Measurements from ENCODE around the gene SMOC1.
A peak's percentile ranks its signal among the peaks of the same experiment; 100 is the strongest.

SMOC1 gene

DNA sequence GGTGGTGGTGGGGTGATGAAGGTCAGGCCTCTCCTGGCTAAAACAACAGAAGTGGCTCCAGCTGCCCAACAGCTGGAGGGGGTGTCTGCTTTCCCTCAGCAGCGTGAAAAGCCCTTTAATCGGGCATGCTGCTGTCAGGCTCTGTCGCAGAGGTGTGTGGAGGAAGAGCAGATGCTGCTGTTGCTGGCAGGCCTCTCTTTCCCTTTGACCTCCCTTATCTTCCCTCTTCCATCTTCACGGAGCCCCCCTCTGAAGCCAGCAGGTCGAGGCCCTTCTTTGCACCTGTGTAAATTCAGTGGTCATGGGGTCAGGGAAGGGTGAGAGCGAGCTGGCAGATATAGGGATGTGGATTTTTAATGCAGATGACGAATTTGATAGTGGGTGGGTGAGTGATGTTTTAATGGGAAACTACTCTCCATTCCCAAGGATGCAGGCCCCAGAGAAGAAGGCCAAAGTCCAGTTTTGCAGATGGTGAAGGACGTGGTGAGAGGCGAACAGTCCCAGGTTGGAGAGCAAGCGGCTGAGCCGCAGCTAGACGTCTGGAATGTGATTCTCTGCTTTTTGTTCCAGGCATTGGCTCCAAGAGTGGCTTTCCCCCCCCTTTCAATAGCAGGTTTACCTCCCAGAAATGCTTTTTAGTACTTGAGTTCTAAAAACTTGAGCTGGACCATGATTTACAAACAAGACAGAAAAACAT, 64.0 kb downstream of the SMOC1 start:
- DNase-seq, result no peak

DNA sequence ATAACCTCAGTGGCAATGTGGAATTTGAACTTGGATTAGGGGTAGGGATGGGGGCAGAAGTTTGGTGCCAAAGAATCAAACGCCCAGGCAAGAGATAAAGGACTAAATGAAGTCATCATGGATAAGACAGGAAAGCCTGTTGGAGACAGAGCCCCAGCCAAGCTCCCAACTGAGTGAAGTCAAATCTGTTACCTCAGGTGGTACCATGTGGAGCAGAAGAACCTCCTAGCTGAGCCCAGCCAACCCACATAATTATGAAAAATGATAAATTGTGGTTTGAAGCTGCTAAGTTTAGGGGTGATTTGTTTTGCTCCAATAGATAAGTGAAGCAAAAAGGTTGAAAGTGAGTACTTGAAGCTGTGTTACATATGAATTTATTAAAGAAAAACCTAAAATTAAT, 66.1 kb downstream of the SMOC1 start:
- no peak for DNase-seq

DNA sequence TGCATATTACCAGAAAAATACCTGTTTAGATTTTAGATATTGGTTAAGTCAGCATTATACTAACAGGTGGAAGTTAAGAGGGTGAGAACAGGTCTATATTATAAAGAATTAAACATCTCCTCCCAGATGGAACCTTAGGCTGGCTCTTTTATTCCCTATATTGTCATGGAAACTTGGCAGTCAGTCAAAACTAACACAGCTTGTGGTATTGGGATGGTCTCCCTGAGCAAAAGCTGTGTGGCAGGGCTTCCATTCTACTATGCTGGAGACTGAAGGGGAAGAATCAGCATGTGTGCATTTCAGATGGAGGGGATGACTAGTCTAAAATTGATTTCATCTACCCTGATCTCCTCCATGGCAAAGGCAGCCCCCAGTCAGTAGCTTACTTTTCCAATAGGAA, 66.7 kb downstream of the SMOC1 start:
- no peak for DNase-seq

DNA sequence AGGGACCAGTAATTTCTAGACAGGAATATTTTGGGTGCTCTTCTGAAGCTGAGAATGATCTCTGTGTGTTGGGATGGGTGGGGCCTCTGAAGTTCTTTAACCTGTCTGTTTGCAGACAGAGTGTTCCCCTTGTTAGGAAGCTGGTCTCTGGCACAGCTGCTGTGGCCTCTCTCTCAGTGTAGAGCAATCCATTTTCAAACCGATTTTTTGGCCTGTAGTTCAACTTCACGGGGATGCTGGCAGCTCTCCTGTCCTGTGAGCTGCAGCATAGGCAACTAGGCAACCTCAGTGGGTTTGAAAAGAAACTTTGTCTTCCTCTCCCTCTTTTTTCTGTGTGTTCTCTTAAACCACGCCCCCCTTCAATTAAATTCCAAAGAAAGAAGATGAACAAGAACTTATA, 69.1 kb downstream of the SMOC1 start:
- peak; percentile 25 for DNase-seq

DNA sequence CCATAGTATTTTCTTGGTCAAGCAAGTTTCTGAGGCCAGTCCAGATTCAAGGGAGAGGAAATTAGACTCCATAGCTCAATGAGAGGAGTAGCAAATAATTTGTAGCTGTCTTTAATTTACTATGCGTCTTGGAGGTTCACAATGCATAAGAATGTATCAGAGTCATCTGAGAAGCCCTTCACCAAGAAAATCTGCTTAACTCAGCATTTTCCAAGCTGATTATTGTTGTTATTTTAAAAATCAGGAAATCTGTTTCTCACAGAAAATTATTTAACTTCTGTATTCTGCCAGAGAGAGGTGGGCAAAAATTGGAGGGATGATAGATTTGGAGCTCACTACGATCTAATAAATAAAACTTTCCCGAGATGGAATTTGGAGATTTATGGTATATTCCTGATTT, 72.0 kb downstream of the SMOC1 start:
- no peak for DNase-seq

DNA sequence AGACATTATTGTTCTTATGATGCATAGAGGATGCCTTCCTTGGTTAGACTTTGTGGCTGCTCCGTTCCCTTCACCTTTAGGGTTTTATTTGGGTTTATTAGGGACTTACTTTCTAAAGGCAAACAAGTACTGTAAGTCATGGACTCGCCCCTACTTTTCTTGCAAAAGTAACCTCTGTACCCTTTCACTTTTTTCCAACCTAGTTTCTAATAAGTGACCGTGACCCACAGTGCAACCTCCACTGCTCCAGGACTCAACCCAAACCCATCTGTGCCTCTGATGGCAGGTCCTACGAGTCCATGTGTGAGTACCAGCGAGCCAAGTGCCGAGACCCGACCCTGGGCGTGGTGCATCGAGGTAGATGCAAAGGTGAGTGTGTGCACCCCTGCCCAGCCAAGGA, 72.7 kb downstream of the SMOC1 start:
- DNase-seq, result no peak

DNA sequence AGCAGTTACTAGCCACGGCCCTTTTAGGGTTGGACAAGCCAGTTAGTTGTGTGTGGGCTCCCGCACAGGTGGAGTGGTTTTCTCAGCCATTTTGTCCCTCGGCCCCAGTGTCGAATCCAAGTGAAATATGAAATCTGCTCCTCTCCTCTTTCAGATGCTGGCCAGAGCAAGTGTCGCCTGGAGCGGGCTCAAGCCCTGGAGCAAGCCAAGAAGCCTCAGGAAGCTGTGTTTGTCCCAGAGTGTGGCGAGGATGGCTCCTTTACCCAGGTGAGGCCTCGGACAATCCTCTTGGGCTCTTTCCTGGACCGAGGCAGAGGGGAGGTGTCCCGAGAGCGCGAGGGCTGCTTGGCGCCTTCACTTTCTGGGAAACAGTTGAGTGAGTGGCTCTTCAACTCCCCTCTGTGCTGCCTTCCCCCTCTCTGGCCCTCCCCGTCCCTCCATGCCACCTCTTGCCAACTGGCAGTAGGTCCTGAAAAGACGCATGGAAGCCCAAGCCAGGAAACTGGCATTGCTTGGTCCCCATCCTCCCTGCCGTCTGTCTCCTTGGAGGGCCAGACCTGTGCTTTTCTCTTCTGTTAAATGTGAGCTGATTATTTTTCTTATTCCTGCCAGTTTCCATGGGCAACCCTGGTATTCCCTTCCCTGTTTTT, 74.2 kb downstream of the SMOC1 start:
- DNase-seq, result peak; percentile 70

DNA sequence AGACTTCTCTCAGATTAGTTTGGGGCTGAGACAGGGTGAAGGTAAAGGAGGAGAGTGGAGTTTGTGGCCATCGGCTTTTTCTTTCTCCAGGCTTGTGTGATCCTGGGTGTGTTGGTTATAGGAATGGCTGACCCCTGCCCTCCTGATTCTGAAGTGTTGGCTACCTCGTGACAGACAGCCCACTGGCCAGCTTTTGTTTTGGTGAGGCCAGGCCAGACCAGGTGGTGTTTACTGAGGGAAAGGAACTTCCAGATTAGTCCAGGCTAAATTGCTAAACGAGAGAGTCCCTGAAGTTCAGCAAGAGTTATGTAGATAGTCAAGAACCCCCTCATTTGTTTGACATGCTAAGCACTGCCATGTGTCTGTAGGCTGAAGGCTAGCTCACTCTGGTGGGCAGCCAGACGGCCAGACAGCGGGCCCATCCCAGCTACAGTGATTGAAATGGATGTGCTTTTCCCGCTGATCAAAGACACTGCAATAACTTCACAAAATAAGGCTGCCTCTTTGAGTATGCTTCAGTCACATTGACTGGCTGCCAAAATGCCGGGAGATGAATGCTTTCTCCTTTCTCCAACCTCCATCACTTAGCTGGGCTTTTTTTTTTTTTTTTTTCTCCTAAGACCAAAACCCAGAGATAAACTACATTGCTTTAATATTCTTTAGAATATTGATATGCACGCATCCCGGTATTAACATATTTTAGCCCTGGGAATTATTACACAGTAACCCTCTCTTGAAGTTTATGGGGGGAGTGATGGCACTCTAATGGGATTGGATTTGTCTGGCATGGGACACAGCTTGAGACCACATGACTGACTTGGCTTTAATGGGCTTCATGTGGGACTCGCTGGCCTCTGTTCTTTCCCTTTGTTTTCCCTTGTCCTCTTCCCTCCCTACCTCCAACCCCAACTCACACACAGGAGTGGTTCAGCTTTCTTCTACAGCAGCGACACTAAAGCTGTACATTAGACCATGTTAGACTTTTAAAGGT, 76.9 kb downstream of the SMOC1 start:
- no peak for DNase-seq

DNA sequence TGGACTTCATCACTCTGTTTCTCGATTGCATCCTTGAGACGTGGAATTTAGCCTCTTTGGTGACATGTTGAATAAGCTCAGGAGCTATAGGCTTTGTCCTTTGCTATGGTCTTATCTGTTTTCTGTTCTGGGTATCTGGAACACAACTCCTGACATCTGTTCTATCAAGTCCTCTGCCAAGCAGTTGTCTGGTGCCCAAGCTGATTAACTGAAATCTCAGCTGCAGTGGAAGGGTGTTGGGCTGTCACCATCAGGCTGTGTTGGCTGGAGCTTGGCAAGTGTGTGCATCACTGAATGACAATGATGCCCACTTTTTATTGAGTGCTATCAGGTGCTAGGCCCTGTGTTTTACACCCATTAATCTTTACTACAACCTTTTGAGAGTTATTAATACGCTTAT, 77.8 kb downstream of the SMOC1 start:
- peak; percentile 16 for DNase-seq

DNA sequence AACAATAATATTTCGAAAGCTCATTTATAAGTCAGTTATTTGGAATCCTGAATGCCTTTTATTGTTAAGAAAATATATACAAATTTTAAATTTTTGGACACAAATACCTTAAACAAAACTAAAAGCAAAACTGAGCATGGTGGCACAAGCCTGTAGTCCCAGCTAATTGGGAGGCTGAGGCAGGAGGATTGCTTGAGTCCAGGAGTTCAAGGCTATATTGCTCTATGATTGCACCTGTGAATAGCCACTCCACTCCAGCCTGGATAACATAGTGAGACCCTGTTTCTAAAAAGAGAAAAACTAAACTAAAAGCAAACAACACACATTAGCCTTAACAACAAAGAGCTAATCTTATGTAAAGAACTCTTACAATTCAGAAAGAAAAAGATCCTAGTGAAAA, 78.8 kb downstream of the SMOC1 start:
- DNase-seq, result no peak

DNA sequence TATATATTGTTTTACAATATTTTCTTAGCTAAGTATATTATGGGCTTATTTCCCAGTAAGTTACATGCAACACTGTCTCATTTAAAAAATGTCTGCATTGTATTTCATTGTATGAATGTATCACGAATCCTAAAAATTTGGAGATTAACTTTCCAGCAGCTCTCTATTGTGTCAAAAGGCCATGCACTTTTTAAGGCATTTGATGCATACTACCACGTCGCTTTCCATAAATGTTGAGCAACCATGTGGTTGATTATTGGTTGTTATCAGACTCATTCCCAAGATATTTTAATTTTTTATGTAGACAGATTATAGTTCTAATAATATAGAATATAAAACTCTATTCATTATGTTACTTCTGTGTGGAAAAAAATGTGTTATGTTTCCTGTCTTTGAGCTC, 79.9 kb downstream of the SMOC1 start:
- DNase-seq, result no peak

DNA sequence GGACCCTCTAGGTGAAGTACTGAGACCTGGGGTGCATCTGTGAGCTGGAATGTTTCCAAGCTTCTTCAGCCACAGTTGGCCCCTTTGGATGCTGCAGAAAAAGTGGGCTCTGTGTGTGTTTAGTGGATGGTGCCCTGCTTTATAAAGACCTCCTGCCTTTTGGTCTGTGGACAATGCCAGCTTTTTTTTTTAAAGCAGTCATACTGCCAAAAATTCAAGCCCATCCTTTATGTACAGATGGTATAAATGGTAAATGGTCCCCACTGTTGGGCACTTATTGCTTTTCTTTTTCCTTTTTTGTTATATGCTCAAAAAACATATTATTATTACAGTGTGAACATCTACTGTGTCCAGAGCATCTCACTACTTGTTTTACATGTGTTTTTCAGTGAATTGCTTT, 81.1 kb downstream of the SMOC1 start:
- DNase-seq, result no peak

DNA sequence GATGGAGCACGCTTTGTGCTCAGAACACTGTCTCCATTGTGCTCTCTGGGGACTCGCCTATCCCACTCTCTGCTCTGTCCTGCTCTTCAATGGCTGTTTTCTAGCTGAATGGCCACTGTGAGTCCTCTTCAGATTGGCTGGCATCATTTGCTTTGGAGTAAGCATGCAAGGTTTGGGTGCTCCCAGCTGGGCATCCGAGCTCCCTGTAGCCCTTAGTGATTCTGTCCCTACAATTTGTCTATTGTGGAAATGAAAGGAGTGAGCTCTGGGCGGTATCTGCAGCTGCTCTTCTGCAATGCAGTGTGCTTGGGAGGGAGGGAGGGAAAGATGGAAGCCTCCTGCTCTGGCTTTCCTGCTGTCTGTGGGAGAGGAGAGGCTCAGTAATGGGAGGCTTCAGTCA, 84.8 kb downstream of the SMOC1 start:
- peak; percentile 90 for DNase-seq

DNA sequence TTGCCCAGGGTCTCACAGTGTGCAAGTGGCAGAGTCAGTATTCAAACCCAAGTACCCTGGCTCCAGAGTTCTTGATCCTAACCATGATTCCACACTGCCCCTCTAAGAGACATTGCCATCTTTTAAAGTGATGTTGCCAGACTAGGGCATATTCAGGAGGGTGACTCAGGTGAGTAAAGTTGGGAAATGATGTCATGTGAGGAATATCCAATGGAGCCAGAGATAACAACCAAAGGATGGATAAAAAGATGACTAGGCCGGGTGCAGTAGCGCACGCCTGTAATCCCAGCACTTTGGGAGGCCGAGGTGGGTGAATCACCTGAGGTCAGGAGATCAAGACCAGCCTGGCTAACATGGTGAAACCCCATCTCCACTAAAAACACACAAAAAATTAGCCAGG, 85.6 kb downstream of the SMOC1 start:
- no peak for DNase-seq

DNA sequence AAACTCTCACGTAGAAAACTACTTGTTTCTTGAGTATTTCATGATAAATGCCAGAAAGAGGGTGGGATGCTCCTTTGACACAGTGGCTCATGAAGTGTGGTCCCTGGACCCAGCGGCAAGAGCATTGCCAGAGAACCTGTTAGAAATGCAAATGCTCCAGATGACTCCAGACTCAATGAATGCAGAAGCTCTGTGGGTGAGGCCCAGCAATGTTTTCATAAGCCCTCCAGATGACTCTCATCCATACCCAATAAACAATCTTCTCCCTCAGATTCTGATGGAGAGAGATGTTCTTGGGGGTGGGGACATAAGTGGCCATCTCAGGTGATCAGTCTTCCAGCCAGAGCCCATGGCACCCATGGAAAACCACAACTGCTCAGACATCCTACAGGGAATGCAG, 88.9 kb downstream of the SMOC1 start:
- DNase-seq, result no peak

DNA sequence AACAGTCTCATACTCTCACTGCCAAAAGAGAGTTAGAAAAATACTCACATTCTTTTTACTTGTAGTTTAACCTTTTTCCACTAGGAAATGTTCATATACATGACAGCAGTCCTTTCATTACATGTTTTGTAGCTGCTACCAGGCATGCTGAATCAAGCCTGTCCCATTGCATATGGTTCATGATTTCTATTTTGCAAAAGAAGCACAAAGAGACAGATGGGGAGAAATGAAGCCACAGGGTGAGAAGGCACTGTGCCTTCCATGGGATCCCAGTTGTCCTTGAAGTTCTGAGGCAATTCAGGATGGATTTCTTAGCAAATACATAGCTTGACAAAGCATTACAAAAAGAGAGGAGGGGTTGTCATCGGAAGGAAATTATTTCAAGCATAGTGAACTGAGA, 89.5 kb downstream of the SMOC1 start:
- no peak for DNase-seq

DNA sequence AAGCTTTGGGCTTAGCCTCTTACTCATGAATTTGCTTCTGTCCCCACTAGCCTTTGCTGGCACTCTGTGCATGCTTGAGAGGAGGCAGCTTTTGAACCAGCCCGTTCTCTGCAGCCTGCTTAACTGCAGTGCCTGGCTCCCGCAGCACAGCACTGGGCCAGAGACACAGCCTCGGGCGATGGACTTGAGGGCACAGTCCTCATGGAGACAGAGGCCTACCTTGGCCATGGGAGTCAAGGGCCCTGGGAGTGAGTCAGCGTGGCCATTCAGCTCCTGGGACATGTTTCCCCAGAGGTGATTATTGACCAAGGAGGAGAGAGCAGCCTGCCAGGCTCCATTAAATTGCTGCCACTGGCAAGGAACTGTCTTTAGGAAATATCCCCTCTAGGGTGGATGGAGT, 93.5 kb downstream of the SMOC1 start:
- DNase-seq, result no peak

DNA sequence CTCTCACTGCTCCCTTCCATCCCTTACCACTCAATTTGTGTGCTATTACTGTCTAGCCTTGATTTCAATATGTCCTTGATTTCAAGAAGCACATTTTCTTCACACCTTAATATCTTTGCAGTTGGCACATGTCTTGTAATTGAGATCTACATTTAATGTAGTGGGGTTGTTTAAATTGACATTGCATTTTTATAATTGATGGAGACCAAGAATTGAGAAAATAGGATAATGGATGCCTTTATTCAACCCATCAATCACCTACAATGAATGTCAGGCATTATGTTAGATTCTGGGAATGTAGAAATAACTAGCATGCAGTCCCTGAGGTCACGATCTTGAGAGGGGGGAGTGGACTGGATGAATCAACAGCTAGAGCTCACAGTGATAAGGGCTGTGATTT, 94.6 kb downstream of the SMOC1 start:
- no peak for DNase-seq

DNA sequence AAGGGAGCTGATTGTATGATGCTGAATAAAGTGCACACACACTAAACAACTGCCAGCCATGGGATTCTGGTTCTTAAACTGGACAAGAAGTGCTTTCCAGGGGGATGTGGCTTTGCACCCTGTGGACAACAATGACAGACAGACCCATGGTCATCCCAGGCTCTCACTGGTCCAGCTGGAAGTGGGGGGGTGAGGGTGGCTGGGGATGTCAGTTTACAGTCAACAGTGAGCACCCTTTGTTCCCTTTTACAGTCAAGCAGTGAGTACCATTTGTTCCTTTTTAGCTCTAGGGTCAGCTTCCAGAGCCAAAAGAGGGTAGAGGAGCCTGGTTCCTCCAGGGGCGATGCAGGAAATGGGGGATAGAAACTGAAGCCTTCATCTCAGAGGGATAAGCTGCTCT, 100.7 kb downstream of the SMOC1 start:
- peak; percentile 61 for DNase-seq

DNA sequence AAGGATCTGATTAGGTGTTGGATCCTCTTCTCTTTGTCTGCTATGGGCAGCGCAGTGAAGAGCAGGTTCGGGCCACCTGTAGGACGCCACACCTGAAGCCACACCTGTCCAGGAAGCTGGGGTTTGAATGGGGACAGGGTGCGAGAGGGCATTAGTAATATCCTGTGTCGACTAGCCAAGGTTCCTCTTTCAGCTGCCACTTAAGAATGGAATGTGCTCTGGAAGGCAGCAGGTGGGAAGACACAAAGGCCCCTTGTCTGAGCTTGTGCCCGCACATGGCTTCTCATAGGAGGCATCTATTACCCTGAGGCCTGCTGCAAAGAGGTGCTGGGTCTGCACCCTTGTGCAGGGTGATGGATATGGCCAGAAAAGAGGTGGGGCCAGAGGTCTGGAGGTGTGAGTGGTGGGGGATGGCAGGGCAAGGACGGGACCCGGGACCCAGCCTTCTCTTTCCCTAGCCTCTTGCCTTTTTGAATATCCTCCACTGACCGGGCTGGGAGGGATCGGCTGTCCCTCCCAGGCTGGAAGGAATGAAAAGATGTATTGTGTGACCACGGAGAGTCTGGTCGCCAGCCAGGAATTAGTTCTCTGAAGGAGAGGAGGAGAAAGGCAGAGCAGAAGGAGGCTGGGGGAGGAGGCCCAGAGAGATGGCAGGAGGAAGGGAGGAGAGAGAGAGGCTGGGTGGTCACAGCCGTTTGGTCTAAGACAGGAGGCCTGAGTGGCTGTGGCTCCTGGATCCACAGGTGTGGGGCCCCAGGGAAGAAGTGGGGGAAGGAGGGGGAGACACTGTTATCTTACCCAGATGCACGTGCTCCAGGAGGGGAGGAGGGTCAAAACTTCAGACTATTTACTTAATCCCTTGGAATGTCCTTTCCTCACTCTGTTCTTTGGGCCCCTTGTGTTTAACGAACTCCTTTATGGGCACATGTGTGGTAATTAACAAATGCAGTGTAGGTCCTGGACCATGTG, 101.5 kb downstream of the SMOC1 start:
- peak; percentile 55 for DNase-seq

DNA sequence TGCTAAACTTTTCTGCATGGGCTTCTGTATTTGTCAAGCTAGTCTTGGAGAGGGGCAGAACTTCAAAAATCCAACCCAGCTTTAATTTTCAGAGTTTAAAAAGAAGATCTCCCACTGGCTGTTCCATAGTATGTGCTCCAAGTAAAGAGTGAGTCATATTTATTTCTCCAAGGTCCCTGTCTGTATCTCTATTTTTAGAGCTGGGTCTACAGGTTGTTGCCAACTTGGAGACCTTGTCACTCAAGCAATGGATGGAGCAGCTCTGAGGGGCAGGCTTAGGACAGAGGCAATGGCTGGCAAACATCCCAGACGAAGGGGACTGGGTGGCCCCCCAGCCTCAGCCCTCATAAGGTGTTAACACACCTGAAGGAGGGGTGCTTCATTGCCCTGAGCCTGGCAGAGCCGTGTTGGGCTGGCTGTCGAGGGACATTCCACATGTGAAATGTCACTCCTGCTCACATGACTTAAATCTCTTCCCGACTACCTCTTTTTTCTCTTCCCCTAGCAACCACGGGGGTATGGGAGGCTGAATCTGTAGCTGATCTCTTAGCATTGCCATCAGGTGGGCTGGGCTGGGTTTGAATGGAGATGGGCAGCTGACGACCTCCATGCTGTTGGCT, 103.1 kb downstream of the SMOC1 start:
- no peak for DNase-seq

DNA sequence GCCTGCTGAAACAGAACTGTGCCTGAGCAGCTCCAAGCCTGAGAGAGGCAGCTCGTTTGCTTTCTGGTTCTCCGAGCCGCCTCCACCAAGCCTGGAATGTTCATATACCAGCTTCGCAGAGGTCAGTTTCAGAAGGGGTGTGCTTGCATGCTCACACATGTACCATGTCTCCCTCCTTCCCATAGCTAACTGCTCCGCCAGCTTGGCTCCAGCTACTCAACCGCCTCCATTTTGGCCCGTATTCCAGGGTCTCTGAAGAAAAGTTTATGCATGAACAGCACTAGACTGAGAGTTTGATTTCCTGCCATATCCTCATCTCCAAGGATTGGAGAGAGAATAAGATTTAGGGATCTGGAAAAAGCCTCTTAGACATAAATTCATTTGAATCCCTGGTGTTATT, 103.7 kb downstream of the SMOC1 start:
- DNase-seq, result no peak
